Gastroesophageal sphincter (tissue), 4 donors: ENCODE data around the gene NTRK1. TPM values are rescaled to one million over a fixed set of nuclear protein-coding genes. Genes with fewer than 3 reads are reported as not detected.

ENCODE experiments used
- ATAC-seq: fragments of 150-250 bp; one replicate; pipeline ENCODE4 v1.9.1; 2016; ENCODE audit warnings: mild to moderate bottlenecking, moderate library complexity
- H3K27ac ChIP-seq, 4 donors: fragments of 200-600 bp; sonication (generic) in 3 of 4; 1 replicate in 3 of 4; 2 replicates in 1 of 4; pipeline ENCODE4 v1.5.1; 2016 to 2019
- H3K27me3 ChIP-seq: fragments of 200-600 bp; sonication (generic); one replicate; pipeline ENCODE4 v1.5.1; 2019
- H3K36me3 ChIP-seq, 2 donors: fragments of 200-600 bp; sonication (generic); one replicate each; pipeline ENCODE4 v1.5.1; 2019; ENCODE audit warnings: control low read depth in 1 of 2
- H3K4me1 ChIP-seq, 3 donors: fragments of 200-600 bp; sonication (generic); 1 replicate in 2 of 3; 2 replicates in 1 of 3; pipeline ENCODE4 v1.5.1; 2016 to 2019; ENCODE audit warnings: control low read depth in 2 of 3
- H3K4me3 ChIP-seq, 2 donors: fragments of 200-600 bp; sonication (generic); one replicate each; pipeline ENCODE4 v1.5.1; 2019; ENCODE audit warnings: mild to moderate bottlenecking in 1 of 2, moderate library complexity in 1 of 2
- H3K9me3 ChIP-seq, 3 donors: fragments of 200-600 bp; sonication (generic); one replicate each; pipeline ENCODE4 v1.5.1; 2017 to 2019; ENCODE audit warnings: control low read depth in 2 of 3
- EP300 ChIP-seq: sonication (generic); formaldehyde crosslinking; IDR thresholded peaks from one replicate; pipeline ENCODE4 v1.6.1; 2017; ENCODE audit warnings: antibody characterized with exemption, mild to moderate bottlenecking
- POLR2A ChIP-seq, 2 donors: fragments of 450-650 bp; IDR thresholded peaks; one replicate each; pipeline ENCODE4 v1.6.1; 2017; ENCODE audit warnings: antibody characterized with exemption in 2 of 2, mild to moderate bottlenecking in 2 of 2, moderate library complexity in 1 of 2
- POLR2AphosphoS5 ChIP-seq: sonication (generic); formaldehyde crosslinking; IDR thresholded peaks from one replicate; pipeline ENCODE4 v1.6.1; 2017; ENCODE audit warnings: antibody characterized with exemption
- WGBS, 2 donors: methylation state at CpG; one replicate each; pipeline ENCODE4 v1.1.5; 2018; ENCODE audit warnings: low coverage in 1 of 2; 5-methylcytosine and 5-hydroxymethylcytosine counted together
- total RNA-seq, 4 donors: library from RNA; depleted of rRNA; stranded (reverse); fragments of >200 nt; gene quantifications; one replicate each; pipeline ENCODE4 v1.1.0, GENCODE V29; 2016
- TF ChIP-seq, protein P1 (sequence below), 4 experiments: fragments of 200-600 bp in 2 of 4; fragments of 450-650 bp in 2 of 4; sonication (generic) in 1 of 4; IDR thresholded peaks; one replicate each; pipeline ENCODE4 v1.5.1; 2017 to 2019; ENCODE audit warnings: antibody characterized with exemption in 4 of 4, mild to moderate bottlenecking in 2 of 4, moderate library complexity in 2 of 4

Gene NTRK1
- total RNA-seq, 4 donors from 2014 or later: 0.23 to 4.4 (median 0.72) TPM

DNA sequence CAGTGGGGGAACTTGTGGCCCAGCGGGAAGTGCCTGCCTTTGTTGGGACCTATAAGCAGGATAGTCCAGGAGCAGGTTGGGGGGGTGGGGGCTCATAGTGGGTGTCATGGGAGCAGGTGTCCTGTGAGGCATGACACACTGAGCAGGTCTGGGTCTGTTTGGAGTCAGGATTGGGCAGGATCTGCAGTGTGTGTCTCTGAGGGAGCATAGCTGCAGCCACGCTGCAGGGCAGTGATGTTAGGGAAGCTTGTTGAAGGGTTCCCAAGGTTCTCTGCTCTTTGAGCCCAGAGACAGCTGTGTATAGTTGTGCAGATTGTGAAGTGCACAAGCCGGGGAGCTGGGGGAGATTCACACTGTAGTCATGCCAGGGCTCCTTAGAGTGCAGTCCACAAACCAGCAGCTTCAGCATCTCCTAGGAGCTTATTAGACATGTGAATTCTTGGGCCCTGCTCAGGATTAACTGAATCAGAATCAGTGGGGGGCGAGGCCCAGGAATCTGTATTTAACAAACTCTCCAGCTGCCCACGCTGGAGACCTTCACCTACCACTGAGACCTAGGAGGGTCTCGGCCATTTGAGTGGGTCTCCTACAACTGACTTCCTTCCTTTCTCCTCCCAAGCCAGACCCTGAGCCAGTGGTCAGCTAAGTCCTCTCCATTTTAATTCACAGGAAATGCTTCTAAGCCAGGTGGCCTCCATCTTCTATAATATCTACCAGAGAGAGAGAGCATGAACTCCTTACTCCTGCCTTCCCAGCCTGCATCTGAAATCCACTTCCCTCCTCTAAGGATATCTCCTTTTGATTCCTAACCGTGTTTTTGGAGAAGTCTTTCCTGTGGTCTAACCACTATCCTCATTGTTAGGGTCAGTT, 12.8 kb upstream of the NTRK1 start:
- Histone ChIP-seq H3K27me3 (peaks cover 78% of the 10 kb centered on the region), H3K9me3 (no peaks in the 10 kb centered on the region), H3K4me1 (peaks cover 0 to 34% (median 0%) of the 10 kb centered on the region in 3 donors), H3K27ac (no peak overlapping the region), H3K4me3 (no peak overlapping the region), H3K36me3 (no peaks in the 10 kb centered on the region)
- TF ChIP-seq POLR2A (IDR thresholded peaks at IDR 0.05): no peak
- TF ChIP-seq EP300: no peak
- TF ChIP-seq, protein P1, sequence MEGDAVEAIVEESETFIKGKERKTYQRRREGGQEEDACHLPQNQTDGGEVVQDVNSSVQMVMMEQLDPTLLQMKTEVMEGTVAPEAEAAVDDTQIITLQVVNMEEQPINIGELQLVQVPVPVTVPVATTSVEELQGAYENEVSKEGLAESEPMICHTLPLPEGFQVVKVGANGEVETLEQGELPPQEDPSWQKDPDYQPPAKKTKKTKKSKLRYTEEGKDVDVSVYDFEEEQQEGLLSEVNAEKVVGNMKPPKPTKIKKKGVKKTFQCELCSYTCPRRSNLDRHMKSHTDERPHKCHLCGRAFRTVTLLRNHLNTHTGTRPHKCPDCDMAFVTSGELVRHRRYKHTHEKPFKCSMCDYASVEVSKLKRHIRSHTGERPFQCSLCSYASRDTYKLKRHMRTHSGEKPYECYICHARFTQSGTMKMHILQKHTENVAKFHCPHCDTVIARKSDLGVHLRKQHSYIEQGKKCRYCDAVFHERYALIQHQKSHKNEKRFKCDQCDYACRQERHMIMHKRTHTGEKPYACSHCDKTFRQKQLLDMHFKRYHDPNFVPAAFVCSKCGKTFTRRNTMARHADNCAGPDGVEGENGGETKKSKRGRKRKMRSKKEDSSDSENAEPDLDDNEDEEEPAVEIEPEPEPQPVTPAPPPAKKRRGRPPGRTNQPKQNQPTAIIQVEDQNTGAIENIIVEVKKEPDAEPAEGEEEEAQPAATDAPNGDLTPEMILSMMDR (IDR thresholded peaks at IDR 0.05): no peak
- no peak for TF ChIP-seq POLR2AphosphoS5
- WGBS, 2 donors: 62 to 84% methylated on average over 3 to 6 of the region's 7 CpGs
- ATAC-seq: no peak

DNA sequence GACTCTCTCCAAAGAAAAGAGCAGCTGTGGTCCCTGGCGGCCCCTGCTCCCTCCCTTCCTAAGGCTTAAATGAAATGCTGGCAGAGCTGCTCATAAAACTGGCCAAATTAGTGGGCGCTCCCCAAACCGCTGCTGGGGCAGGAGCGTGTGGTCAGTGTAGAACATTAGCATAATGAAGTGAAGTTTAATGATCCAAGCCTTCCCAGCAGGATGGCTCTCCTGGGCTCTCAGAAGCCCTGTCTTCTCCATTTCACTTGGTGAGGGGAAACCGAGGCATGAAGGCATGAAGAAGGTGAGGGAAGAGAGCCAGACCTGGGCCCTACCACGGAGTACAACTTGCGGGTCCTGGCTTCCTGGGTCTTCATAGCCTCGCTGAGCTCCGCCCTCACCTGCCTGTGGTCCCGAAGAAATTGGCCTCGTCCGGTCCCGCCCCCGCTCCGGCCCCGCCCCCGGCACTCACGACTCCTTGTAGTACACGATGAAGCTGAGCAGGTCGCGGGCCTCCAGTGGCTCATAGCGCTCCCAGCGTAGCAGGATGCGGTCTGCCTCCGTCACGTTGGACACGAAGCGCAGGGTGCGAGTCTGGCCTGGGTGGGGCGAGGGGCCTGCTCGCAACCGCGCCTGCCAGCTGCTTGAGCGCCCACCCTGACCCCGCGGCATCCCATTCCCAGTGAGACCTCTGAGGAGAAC, 12.1 kb upstream of the NTRK1 start:
- TF ChIP-seq, protein P1 (IDR thresholded peaks at IDR 0.05): no peak
- TF ChIP-seq EP300: no peak
- no peak for TF ChIP-seq POLR2AphosphoS5
- H3K4me3 ChIP-seq: no peak overlapping the region
- WGBS, 2 donors: 23 to 29% methylated on average over 5 to 6 of the region's 36 CpGs
- no peak for ATAC-seq
- H3K4me1 ChIP-seq: peaks cover 0 to 35% (median 0%) of the 10 kb centered on the region in 3 donors
- H3K27me3 ChIP-seq: peaks cover 72% of the 10 kb centered on the region
- H3K27ac ChIP-seq: no peak overlapping the region
- H3K36me3 ChIP-seq: no peaks in the 10 kb centered on the region
- no peaks in the 10 kb centered on the region for H3K9me3 ChIP-seq

DNA sequence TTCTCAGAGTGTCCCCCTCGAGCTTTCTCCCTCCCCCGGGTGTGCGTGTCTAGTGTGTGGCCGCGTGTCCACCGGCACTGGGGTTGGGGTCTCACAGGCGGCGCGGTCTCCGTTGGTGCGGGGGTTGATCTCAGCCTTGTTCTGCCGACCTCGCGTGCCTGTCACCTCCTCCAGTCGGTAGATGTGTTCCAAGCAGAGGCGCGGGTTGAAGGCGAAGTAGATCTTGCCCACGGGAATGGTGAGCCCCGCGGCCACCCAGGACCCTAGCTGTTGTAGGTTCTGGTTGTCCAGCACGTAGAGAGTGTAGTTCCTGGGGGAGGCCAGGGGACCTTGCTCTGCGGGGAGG, 11.5 kb upstream of the NTRK1 start:
- Histone ChIP-seq H3K36me3 (no peaks in the 10 kb centered on the region), H3K9me3 (no peaks in the 10 kb centered on the region), H3K27ac (no peak overlapping the region), H3K4me3 (no peak overlapping the region), H3K27me3 (peaks cover 72% of the 10 kb centered on the region), H3K4me1 (peaks cover 0 to 35% (median 0%) of the 10 kb centered on the region in 3 donors)
- no peak for ATAC-seq
- WGBS, 2 donors: no CpG with 5 or more reads among the region's 23 CpGs
- TF ChIP-seq POLR2A (IDR thresholded peaks at IDR 0.05) (no peak), POLR2AphosphoS5 (no peak)

DNA sequence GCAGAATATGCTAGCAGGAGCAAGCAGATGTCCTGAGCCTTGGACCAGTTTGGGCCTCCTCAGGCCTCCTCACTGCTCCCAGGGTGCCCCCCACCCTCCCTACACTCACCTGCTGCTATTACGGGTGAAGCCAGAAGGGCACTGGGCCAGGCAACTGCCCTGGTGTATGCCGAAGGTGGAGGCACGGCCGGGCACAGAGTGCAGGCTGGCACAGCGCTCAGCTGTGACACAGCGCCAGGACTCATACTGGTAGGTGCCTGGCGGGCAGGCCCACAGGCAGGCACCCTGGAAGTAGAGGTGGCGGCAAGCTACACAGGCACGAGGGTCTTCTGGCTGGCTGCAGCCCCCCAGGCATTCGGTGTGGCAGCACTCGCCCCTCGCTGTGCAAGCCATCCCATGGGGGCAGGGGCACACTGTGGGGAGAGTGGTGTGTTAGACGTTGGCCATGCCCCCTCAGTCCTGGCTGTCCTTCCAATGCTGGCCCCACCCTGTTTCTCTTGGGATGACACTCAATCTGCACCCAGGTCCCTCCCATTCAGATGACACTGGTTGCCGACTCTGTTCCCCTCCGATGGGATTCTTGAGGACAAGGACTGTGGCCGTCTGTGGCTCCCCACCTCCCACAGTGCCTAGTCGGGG, 8.8 kb upstream of the NTRK1 start:
- no peak for ATAC-seq
- TF ChIP-seq EP300 (no peak), POLR2A (IDR thresholded peaks at IDR 0.05) (no peak), POLR2AphosphoS5 (no peak)
- TF ChIP-seq, protein P1 (IDR thresholded peaks at IDR 0.05): no peak
- H3K27ac ChIP-seq: no peak overlapping the region

DNA sequence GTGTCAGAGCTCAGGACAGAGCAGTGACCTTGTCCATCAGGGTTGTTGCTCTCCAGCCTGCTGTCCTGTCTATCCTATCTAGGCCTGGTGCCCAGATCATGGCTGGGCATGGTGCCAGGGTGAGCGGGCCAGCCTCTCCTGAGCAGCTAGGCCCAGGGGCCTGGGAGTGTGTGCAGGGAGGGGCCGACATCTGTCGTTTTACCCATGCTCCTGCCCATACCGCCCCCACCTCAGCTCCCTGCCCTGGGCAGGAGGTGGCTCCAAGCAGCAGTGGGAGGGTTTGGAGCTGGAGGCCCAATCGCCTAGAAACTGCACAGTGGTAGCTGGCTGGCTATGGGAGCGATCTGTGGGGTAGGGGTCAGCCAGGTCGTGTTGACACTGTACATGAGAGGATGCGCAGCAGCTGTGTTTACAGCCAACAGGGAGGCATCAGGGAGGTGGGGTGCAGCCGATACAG, 8.2 kb upstream of the NTRK1 start:
- H3K4me3 ChIP-seq: no peak overlapping the region
- H3K9me3 ChIP-seq: no peaks in the 10 kb centered on the region
- peaks cover 0 to 20% (median 0%) of the 10 kb centered on the region in 3 donors for H3K4me1 ChIP-seq
- no peak overlapping the region for H3K27ac ChIP-seq
- no peak for ATAC-seq
- H3K36me3 ChIP-seq: no peaks in the 10 kb centered on the region
- TF ChIP-seq, protein P1 (IDR thresholded peaks at IDR 0.05): no peak
- TF ChIP-seq POLR2AphosphoS5 (no peak), POLR2A (IDR thresholded peaks at IDR 0.05) (no peak), EP300 (no peak)
- WGBS, 2 donors: 100% methylated on average over 1 of the region's 9 CpGs; no CpG with 5 or more reads in 1 of the 2 donors
- peaks cover 56% of the 10 kb centered on the region for H3K27me3 ChIP-seq

More for the DNA sequence above, 8.8 kb upstream of the NTRK1 start:
- Histone ChIP-seq H3K36me3 (no peaks in the 10 kb centered on the region), H3K27me3 (peaks cover 57% of the 10 kb centered on the region), H3K4me3 (no peak overlapping the region), H3K4me1 (peaks cover 0 to 20% (median 0%) of the 10 kb centered on the region in 3 donors), H3K9me3 (no peaks in the 10 kb centered on the region)
- 100% methylated on average over 3 of the region's 17 CpGs; no CpG with 5 or more reads in 1 of the 2 donors for WGBS, 2 donors
